PC-3 (cell line): ENCODE data around the gene NEAT1. TPM values are rescaled to one million over a fixed set of nuclear protein-coding genes. Genes with fewer than 3 reads are reported as not detected.

Source experiments
- ATAC-seq: fragments of 200-7000 bp; cut with Tn5 transposase; 2 replicates; pipeline ENCODE4 v1.9.1; 2020; ENCODE audit warnings: mild to moderate bottlenecking, moderate library complexity
- BruUV-seq: library from RNA; stranded (reverse); fragments of 400-500 nt; replicated peaks from 2 replicates; lab custom pipeline; 2021; lab: Mats Ljungman, UMichigan
- CTCF ChIA-PET: fragments of 300-600 bp; sonication (Branson Sonifier 250); formaldehyde crosslinking; loops from one replicate; lab custom pipeline; 2022; ENCODE audit warnings: antibody characterized with exemption; lab: Charles Lee
- POLR2A ChIA-PET: fragments of 300-600 bp; sonication (Branson Sonifier 250); formaldehyde crosslinking; loops from one replicate; lab custom pipeline; 2022; ENCODE audit warnings: antibody characterized with exemption; ENCODE audit not compliant: unreplicated experiment; lab: Charles Lee
- DNase-seq: peaks from one replicate; pipeline ENCODE4 v3.0.0-alpha.2; 2015
- H2AFZ ChIP-seq: fragments of 300-600 bp; sonication (generic); 2 replicates; pipeline ENCODE4 v1.6.0; 2016; ENCODE audit warnings: antibody characterized with exemption, low read length
- H3F3A ChIP-seq: fragments of 300-600 bp; sonication (generic); one replicate; pipeline ENCODE4 v1.6.0; 2017; ENCODE audit warnings: antibody characterized with exemption, low read length, control low read depth, mild to moderate bottlenecking; ENCODE audit not compliant: unreplicated experiment
- H3K27ac ChIP-seq: fragments of 300-600 bp; sonication (generic); 2 replicates; pipeline ENCODE4 v1.5.1; 2016; ENCODE audit warnings: mild to moderate bottlenecking, low read length
- H3K27me3 ChIP-seq: fragments of 300-600 bp; sonication (generic); 2 replicates; pipeline ENCODE4 v1.6.1; 2016; ENCODE audit warnings: low read length, mixed read lengths
- H3K36me3 ChIP-seq: fragments of 300-600 bp; sonication (generic); 2 replicates; pipeline ENCODE4 v1.6.1; 2016; ENCODE audit warnings: low read depth, mixed run types, low read length, mixed read lengths
- H3K4me1 ChIP-seq: fragments of 300-600 bp; sonication (generic); 2 replicates; pipeline ENCODE4 v1.5.1; 2016; ENCODE audit warnings: low read length; ENCODE audit not compliant: insufficient read depth
- H3K4me2 ChIP-seq: fragments of 300-600 bp; sonication (generic); 2 replicates; pipeline ENCODE4 v1.6.0; 2016; ENCODE audit warnings: low read length
- H3K4me3 ChIP-seq: fragments of 300-600 bp; sonication (generic); 2 replicates; pipeline ENCODE4 v1.5.1; 2016; ENCODE audit warnings: mild to moderate bottlenecking, low read length, mixed read lengths
- H3K79me2 ChIP-seq: fragments of 300-600 bp; sonication (generic); 2 replicates; pipeline ENCODE4 v1.6.1; 2017; ENCODE audit warnings: low read length, mixed read lengths
- H3K9ac ChIP-seq: fragments of 300-600 bp; sonication (generic); 2 replicates; pipeline ENCODE4 v1.6.0; 2016; ENCODE audit warnings: mild to moderate bottlenecking, low read length
- H3K9me2 ChIP-seq: fragments of 300-600 bp; sonication (generic); replicated peaks from 2 replicates; pipeline ENCODE4 v1.6.1; 2016; ENCODE audit warnings: mixed run types, low read length, mixed read lengths
- H3K9me3 ChIP-seq: fragments of 300-600 bp; sonication (generic); 2 replicates; pipeline ENCODE4 v1.6.1; 2016; ENCODE audit warnings: low read length, mixed read lengths
- H4K20me1 ChIP-seq: fragments of 300-600 bp; sonication (generic); 2 replicates; pipeline ENCODE4 v1.6.1; 2016; ENCODE audit warnings: low read length, mixed read lengths
- CTCF ChIP-seq: fragments of 300-600 bp; sonication (generic); conservative IDR thresholded peaks from 2 replicates; pipeline ENCODE4 v1.5.1; 2017; ENCODE audit warnings: antibody characterized with exemption, low read depth, mild to moderate bottlenecking, low read length
- EZH2 ChIP-seq: fragments of 300-600 bp; sonication (generic); IDR thresholded peaks from one replicate; pipeline ENCODE4 v1.6.1; 2017; ENCODE audit warnings: antibody characterized with exemption, mild to moderate bottlenecking, low read length; ENCODE audit not compliant: unreplicated experiment
- EZH2phosphoT487 ChIP-seq: fragments of 300-600 bp; sonication (generic); IDR thresholded peaks from 2 replicates; pipeline ENCODE4 v1.6.1; 2018; ENCODE audit warnings: mild to moderate bottlenecking, antibody characterized with exemption, low read length, borderline replicate concordance
- intact Hi-C: fragments of 100-400 bp; cut with micrococcal nuclease; formaldehyde crosslinking; loops from 2 replicates; pipeline ENCODE4 v1.9.0; 2023
- total RNA-seq: library from RNA; depleted of rRNA; stranded (reverse); fragments of >200 nt; gene quantifications from 2 replicates; pipeline ENCODE4 v1.2.3, GENCODE V29; 2014

The NEAT1 gene
- total RNA-seq, 1 experiment from 2014 or later = 47.9 TPM

GRCh38 chr11:65429068-65429681 lies 6.6 kb downstream of the NEAT1 start:
- H3K4me2 ChIP-seq = peak overlapping the region; percentile 97; the same call in 1 of the 2 replicates
- no peak overlapping the region for H3K4me3 ChIP-seq
- H3K4me1 ChIP-seq = peaks cover 22% of the 10 kb centered on the region
- 0 out of 2 replicates have a peak overlapping the region, but pooled peaks have one; percentile 2 for H3K27ac ChIP-seq
- no TSS peak for BruUV-seq
- DNase-seq = peak; percentile 38
- H3K36me3 ChIP-seq = peaks cover 27% of the 10 kb centered on the region
- no peak overlapping the region for H3K9ac ChIP-seq
- ChIA-PET CTCF (no interaction called here), POLR2A (interaction anchor here (0.9 kb wide), 1 partner anchor 78 kb away, joined by 4 read pairs; no protein-coding TSS in a partner anchor)
- H3K79me2 ChIP-seq = peaks cover 92% of the 10 kb centered on the region
- no peaks in the 10 kb centered on the region for H3K9me3 ChIP-seq
- H2AFZ ChIP-seq = no peak overlapping the region
- ATAC-seq = no peak
- TF ChIP-seq EZH2phosphoT487 (no peak), CTCF (no peak), EZH2 (no peak)
- no peaks in the 10 kb centered on the region for H3K27me3 ChIP-seq
- intact Hi-C loops = no loop called here
- no peaks in the 10 kb centered on the region for H3K9me2 ChIP-seq
- peaks cover 82% of the 10 kb centered on the region for H3F3A ChIP-seq
- H4K20me1 ChIP-seq = peaks cover 71% of the 10 kb centered on the region

GRCh38 chr11:65429724-65430405 lies 7.3 kb downstream of the NEAT1 start:
- intact Hi-C loops = loop anchor here (5.0 kb wide), 1 partner anchor 77 kb away; no protein-coding TSS in a partner anchor
- BruUV-seq = no TSS peak
- CTCF ChIA-PET = no interaction called here
- Histone ChIP-seq H3K4me3 (no peak overlapping the region), H3K4me1 (peaks cover 22% of the 10 kb centered on the region), H3K27me3 (no peaks in the 10 kb centered on the region), H3K36me3 (peaks cover 27% of the 10 kb centered on the region), H3F3A (peaks cover 81% of the 10 kb centered on the region), H3K9me2 (no peaks in the 10 kb centered on the region), H2AFZ (no peak overlapping the region), H3K9me3 (no peaks in the 10 kb centered on the region), H3K9ac (no peak overlapping the region), H3K79me2 (peaks cover 92% of the 10 kb centered on the region), H4K20me1 (peaks cover 69% of the 10 kb centered on the region), H3K27ac (0 out of 2 replicates have a peak overlapping the region, but pooled peaks have one; percentile 2), H3K4me2 (peak overlapping the region; percentile 30)
- POLR2A ChIA-PET = interaction anchor here (0.6 to 1.1 kb wide), 5 partner anchors 10 to 71 kb away, joined by 3 to 10 read pairs (median 3); no protein-coding TSS in a partner anchor
- DNase-seq = peak; percentile 37
- TF ChIP-seq EZH2 (no peak), CTCF (no peak), EZH2phosphoT487 (no peak)
- peak; percentile 0; the same call in 1 of the 2 replicates for ATAC-seq
